BE2C (cell line): Measurements from ENCODE around the gene AMN.

Experiments
- DNase-seq: peaks from one replicate; pipeline ENCODE4 v3.0.0-alpha.2; 2020
- H3K27me3 ChIP-seq: fragments of 250-450 bp; sonication (Bioruptor Pico); 2 replicates; pipeline ENCODE4 v1.5.1; 2020; ENCODE audit warnings: mild to moderate bottlenecking
- H3K36me3 ChIP-seq: fragments of 250-450 bp; sonication (Bioruptor Pico); 2 replicates; pipeline ENCODE4 v1.5.1; 2020; ENCODE audit warnings: mild to moderate bottlenecking
- H3K4me1 ChIP-seq: fragments of 250-450 bp; sonication (Bioruptor Pico); 2 replicates; pipeline ENCODE4 v1.5.1; 2020
- H3K4me3 ChIP-seq: 2 replicates; pipeline ENCODE4 v1.5.1; 2011; ENCODE audit warnings: low read depth, low read length
- H3K9me3 ChIP-seq: fragments of 250-450 bp; sonication (Bioruptor Pico); 2 replicates; pipeline ENCODE4 v1.5.1; 2020
- TF ChIP-seq, protein P1 (sequence below): IDR thresholded peaks from 2 replicates; pipeline ENCODE4 v1.5.1; 2012; ENCODE audit warnings: mild to moderate bottlenecking, low read depth, low read length

Gene AMN

DNA sequence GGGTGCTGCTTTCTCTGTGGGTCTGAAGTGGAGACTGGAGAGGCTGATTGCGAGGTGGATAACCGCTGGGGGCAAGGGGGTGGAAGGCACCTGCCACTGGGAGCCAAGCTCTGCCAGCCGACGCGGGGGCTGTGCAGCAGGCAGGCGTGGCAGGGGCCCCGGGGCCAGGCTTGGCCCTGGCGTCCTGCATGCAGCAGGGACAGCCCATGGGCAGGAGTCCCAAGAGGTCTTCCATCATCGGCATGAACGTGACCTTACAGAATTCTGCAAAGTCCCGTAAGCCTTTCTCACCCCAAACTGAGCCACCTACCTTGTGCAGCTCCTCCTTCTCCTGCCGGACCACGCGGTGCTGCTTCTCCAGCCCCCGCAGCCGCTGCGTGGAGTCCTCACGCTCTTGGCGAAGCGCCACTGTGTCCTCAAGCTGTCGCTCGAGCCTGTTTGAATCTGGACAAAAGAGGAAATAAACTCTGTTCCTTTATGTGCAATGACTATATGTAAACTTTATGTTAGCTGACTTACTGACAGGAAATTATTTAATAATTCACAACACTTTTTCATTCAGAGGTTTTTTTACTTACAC lies 51.3 kb downstream of the AMN start:
- Histone ChIP-seq H3K4me1 (no peaks in the 10 kb centered on the region), H3K9me3 (no peaks in the 10 kb centered on the region), H3K36me3 (peaks cover 65% of the 10 kb centered on the region), H3K27me3 (no peaks in the 10 kb centered on the region), H3K4me3 (no peak overlapping the region)
- no peak for DNase-seq
- TF ChIP-seq, protein P1, sequence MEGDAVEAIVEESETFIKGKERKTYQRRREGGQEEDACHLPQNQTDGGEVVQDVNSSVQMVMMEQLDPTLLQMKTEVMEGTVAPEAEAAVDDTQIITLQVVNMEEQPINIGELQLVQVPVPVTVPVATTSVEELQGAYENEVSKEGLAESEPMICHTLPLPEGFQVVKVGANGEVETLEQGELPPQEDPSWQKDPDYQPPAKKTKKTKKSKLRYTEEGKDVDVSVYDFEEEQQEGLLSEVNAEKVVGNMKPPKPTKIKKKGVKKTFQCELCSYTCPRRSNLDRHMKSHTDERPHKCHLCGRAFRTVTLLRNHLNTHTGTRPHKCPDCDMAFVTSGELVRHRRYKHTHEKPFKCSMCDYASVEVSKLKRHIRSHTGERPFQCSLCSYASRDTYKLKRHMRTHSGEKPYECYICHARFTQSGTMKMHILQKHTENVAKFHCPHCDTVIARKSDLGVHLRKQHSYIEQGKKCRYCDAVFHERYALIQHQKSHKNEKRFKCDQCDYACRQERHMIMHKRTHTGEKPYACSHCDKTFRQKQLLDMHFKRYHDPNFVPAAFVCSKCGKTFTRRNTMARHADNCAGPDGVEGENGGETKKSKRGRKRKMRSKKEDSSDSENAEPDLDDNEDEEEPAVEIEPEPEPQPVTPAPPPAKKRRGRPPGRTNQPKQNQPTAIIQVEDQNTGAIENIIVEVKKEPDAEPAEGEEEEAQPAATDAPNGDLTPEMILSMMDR: no peak

DNA sequence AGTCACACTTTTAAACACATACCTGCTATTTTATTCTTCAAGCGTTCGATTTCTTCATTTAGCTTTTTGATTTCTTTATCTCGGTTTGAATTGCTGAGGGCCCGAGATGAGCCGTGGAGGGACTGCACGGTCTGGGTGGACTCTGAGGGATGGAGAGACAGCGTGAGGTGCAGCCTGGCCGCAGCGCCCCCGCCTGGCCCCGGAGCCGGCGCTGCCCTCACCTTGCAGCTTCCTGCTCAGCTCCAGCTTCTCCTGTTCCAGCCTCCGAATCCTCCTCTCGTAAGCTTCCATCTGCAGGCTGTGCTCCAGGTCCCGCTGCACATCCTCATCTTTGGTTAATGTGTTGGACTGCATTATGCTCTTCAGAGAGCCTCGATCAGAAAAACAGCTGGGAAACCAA lies 53.2 kb downstream of the AMN start:
- DNase-seq: no peak
- H3K9me3 ChIP-seq: no peaks in the 10 kb centered on the region
- no peaks in the 10 kb centered on the region for H3K4me1 ChIP-seq
- H3K27me3 ChIP-seq: no peaks in the 10 kb centered on the region
- TF ChIP-seq, protein P1: no peak
- peaks cover 65% of the 10 kb centered on the region for H3K36me3 ChIP-seq
- H3K4me3 ChIP-seq: no peak overlapping the region

DNA sequence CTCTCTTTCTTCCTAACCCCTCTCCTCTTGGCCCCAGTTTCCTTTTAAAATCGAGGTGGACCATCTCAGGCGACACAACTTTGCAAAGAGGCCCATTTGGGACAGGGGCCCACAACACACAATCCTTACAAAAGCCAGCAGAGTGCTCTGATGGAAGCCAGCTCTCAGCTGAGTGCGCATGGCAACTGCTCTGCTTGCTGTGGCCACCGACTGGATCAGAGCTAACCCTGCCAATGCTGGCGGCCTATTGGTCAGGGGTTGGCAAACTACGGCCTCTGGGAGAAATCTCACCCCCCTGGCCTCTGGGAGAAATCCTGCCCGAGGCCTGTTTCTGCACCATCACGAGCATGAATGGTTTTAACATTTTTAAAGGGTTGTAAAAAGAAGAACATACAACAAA lies 55.0 kb downstream of the AMN start:
- H3K4me1 ChIP-seq: no peaks in the 10 kb centered on the region
- H3K9me3 ChIP-seq: no peaks in the 10 kb centered on the region
- TF ChIP-seq, protein P1: no peak
- no peak for DNase-seq
- no peak overlapping the region for H3K4me3 ChIP-seq
- no peaks in the 10 kb centered on the region for H3K27me3 ChIP-seq
- H3K36me3 ChIP-seq: peaks cover 67% of the 10 kb centered on the region

DNA sequence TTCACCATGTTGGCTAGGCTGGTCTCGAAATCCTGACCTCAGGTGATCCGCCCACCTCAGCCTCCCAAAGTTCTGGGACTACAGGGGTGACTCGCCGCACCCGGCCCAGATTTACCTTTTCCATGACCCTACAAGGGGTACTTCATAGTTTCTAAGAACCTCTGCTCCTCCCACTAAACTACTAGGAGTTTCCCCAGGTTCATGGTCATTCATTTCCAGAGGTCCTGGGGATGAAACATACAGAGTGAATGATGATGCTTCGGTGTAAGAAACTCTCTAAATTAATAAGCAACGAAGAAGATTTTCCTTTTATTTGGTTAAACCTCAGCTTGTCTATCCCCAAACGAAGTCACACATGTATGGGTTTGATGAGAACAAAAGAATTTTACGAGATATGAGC lies 56.9 kb downstream of the AMN start:
- no peak for DNase-seq
- no peaks in the 10 kb centered on the region for H3K9me3 ChIP-seq
- peaks cover 54% of the 10 kb centered on the region for H3K36me3 ChIP-seq
- H3K27me3 ChIP-seq: no peaks in the 10 kb centered on the region
- H3K4me1 ChIP-seq: no peaks in the 10 kb centered on the region
- H3K4me3 ChIP-seq: no peak overlapping the region
- TF ChIP-seq, protein P1: no peak

DNA sequence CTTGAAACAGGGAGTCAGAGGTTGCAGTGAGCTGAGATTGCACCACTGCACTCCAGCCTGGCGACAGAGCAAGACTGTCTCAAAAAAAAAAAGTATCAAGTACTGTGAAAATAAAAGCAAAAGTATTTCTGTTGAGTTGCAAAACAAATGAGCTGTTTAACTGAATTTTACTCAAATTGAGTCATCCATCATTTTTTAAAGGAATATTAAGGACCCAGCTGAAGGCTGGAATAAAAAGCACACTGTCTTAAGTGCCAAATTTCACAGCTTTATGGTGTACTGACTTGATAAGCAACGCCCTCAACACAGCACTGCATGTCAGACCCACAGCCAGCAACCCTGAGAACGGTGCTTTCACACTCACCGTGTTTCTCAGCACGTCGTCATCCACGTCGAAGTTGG lies 57.9 kb downstream of the AMN start:
- Histone ChIP-seq H3K4me3 (no peak overlapping the region), H3K36me3 (peaks cover 44% of the 10 kb centered on the region), H3K9me3 (no peaks in the 10 kb centered on the region), H3K4me1 (no peaks in the 10 kb centered on the region), H3K27me3 (no peaks in the 10 kb centered on the region)
- no peak for DNase-seq
- TF ChIP-seq, protein P1: no peak
